Activated CD4-positive, alpha-beta T cell treated with anti-CD3 and anti-CD28 coated beads, Interleukin-2, Interleukin-6, amounts not matched to agents 100 ng/mL and 50 ng/mL, durations not matched to agents 16 hours and 8 hours (primary cell): ENCODE results near the gene CUL1.

Source experiments
- DNase-seq: peaks from one replicate; pipeline ENCODE4 v3.0.0-alpha.2; 2020

The CUL1 gene

GRCh38 chr7:148721390-148721789 lies 22.7 kb downstream of the CUL1 start:
- no peak for DNase-seq

GRCh38 chr7:148722340-148723165 lies 23.9 kb downstream of the CUL1 start:
- DNase-seq = no peak

GRCh38 chr7:148723166-148723559 lies 24.5 kb downstream of the CUL1 start:
- no peak for DNase-seq

- DNase-seq = no peak
Observed at GRCh38 chr7:148723846-148724245, 25.1 kb downstream of the CUL1 start.

DNA sequence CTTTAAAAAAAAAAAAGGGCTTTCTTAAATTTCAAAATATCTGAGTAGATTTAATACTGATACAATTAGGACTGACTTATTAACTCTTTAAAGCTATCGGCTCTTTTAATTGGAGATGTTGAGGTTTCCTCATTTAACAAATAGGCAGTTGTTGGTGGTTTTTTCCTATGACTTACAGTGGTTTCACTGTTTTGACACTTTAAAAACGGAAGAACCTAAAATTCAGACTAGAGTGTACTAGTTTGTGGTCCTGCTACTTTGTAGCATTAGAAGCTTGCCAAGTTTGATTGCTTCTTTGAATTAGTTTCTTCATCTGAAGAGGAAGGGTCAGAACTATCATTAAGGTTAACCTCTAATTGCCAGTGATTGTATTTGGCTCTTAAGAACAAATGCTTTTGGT lies 27.7 kb downstream of the CUL1 start:
- peak; percentile 29 for DNase-seq

DNA sequence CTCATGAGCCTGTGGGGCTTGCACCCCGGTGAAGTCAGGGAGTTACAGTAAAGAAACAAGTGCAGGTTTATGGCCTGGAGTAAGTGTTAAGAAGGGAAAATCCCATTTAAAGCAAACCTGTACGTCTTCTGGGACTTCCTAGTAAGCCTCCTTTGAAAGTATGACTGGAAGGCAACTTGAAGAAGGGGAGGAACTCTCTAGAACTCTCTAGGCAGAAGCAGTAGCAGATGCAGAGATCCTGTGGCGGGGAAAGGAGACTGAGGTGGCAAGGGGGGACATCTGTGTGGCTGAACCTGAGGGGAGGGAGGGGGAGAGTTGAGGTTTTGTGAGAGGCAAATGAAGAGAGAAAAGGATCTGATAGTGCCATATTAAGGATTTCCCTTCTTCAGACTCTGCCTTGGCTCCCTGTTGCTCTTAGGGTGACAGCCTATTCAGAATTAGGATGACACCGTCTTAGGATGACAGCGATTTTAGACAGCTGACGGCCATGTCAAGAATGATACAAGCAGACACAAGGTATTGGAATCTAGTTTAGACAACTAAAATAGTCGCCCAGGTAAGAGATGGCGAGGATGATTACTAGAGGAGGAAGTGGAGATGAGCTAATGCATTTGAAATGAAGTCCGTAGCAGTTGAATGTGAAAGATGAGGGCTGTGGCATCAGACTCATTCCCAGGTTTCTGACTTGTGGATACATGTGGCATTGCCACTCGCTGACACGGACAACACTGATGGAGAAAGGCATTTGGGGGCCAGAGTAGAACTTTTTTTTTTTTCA lies 29.0 kb downstream of the CUL1 start:
- DNase-seq = peak; percentile 21

- DNase-seq = no peak
Observed at GRCh38 chr7:148729984-148730733, 31.5 kb downstream of the CUL1 start.

- no peak for DNase-seq
Observed at GRCh38 chr7:148732862-148733261, 34.2 kb downstream of the CUL1 start.

DNA sequence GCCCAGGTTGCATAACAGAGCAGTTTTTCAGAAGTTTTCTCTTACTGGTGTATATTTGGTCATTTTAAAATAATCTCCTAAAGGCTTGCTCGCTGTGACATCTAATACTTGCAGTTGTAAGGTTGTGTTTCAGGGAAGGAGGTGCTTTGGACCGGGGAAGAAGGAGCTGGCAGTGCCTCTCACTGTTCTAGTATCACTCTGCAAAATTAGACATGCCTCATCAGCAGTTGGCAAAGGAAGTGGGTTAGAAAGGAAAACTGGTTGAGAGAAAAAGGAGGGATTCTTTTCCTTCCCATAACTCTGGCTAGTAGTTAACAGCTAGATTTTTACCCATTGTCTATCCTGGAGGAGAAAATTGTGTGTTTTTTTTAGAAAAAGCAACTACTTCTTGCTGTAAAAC lies 34.8 kb downstream of the CUL1 start:
- DNase-seq = no peak

DNA sequence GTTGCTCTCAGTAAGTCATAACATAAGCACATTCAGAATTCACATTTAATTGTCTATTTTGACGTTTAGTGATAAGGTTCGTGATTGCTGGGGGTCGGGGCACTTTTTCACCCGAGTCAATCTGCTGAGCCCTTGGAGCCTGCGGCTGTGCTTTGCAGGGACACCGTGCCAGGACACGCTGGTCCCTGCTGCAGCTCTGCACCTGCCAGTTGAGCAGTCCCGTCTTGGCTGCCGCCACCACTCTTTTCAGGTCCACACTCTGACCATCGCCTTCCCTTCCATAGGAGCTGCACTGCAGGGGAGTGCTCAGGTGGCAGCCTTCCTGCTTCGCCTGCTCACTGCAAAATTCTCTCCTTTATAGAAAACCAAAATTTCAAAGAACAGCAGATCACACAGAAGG lies 36.4 kb downstream of the CUL1 start:
- no peak for DNase-seq

GRCh38 chr7:148735967-148736366 lies 37.3 kb downstream of the CUL1 start:
- no peak for DNase-seq

- no peak for DNase-seq
Observed at GRCh38 chr7:148738737-148739535, 40.2 kb downstream of the CUL1 start.

DNA sequence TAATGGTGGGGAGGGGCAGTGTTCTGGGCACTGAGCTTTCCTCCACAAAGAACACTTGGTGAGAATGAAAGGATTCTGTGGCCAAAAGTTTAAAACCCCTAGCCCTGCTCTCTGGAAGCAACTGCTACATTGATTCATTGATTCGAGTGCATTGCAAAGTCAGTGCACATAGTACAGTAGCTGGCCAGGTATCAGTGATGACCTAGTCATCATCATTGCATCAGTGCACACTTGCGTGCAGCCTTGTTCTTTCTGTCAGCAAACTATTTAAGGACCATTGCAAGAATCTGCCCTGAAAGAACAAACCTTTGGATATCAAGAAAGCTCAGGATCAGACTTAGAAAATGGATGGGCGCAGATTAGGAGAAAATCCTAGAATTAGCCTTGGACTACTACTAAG lies 47.4 kb downstream of the CUL1 start:
- DNase-seq = no peak

- DNase-seq = no peak
Observed at GRCh38 chr7:148747274-148747673, 48.6 kb downstream of the CUL1 start.

DNA sequence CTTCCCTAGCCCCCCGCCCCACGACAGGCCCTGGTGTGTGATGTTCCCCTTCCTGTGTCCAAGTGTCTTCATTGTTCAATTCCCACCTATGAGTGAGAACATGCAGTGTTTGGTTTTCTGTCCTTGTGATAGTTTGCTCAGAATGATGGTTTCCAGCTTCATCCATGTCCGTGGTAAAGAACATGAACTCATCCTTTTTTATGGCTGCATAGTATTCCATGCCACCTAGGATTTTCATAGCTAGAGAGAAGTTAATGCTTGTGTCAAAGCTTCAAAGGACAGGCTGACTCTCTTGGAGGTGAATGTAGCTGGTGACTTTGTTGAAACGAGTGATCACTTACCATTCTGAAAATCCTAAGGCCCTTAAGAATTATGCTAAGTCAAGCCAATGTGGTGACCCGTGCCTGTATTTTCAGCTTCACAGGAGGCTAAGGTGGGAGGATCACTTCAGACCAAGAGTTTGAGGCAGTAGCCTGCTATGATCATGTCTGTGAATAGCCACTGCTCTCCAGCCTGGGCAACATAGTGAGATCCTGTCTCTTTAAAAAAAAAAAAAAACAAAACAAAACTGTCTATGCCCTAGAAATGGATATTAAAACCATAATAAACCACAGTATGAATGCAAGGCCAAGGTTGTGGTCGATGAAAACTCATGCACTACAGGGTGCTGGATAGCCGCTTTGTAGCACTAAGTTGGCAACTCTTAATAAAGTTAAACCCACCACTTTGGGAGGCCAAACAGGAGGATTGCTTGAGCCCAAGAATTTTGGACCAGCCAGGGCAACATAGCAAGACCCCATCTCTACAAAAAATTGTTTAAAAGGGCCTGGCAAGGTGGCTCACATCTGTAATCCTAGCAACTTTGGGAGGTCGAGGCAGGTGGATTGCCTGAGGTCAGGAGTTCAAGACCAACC lies 52.0 kb downstream of the CUL1 start:
- no peak for DNase-seq

GRCh38 chr7:148753224-148753623 lies 54.5 kb downstream of the CUL1 start:
- DNase-seq = no peak

DNA sequence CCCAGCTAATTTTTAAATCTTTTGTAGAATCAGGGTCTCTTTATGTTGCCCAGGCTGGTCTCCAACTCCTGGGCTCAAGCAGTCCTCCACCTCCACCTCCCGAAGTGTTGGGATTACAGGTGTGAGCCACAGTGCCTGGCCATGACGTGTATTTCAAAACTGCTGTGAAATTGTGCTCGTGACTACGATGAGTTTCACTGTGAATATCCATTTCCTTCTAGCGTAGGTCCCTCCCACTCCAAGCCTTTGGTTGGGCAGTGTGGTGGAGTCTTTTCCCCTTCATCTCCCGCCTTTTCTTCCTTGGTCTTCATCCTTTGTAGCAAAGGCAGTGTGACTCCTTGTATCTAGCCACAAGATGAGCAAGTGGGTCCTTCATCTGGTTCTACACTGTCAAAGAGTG lies 56.2 kb downstream of the CUL1 start:
- DNase-seq = peak; percentile 43

DNA sequence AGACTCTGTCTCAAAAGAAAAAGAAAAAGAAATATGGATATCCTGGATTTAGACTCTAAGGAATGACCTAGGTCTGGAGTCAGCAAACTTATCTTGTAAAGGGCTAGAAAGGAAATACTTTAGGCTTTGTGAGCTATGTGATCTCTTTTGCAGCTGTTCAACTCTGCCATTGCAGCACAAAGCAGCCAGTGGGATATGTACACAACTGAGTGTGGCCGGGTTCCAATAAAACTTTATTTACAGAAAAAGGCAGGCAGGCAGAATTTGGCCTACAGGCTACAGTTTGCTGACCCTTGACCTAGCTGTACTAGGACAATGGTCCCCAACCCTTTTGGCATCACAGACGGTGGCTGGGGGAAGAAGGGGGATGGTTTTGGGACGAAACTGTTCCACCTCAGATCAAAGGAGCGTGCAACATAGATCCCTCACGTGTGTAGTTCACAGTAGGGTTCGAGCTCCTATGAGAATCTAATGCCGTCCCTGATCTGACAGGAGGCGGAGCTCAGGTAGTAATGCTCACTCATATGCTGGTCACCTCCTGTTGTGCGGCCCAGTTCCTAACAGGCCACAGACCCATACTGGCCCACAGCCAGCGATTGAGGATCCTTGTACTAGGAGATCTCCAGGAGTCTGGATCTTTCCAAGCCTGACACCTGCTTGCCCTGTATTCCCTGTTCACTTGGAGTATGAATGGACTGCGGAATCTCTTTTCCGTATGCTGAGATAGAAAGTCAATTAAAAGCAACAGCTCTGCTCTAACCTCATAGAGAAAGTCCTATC lies 63.0 kb downstream of the CUL1 start:
- DNase-seq = no peak

- DNase-seq = no peak
Observed at GRCh38 chr7:148763622-148764021, 64.9 kb downstream of the CUL1 start.

DNA sequence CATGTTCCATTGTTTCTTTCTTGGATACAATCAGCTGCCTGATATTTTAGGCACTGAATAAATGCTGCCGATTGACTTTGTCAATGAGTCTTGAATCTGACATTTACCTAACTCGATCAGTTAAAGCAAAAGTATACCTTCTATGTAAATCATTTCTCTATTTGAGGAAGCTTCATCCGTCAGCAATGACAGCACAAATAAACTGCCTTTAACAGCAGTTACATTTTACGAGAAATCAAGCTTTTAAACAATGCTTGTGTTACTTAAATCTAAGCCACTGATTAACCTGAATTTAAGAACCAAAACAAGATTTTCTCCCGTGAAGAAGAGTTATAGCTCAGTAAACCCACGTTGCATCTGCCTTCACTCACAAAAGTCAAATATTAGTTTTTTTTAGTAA lies 71.3 kb downstream of the CUL1 start:
- no peak for DNase-seq
